ELR (cell line): ENCODE data around the gene TMC5.
A peak's percentile ranks its signal among the peaks of the same experiment; 100 is the strongest.
"Not testable (repeated sequence)": the region's sequence is repeated elsewhere in the genome, so short reads cannot be mapped to it uniquely, and the experiment has no call there.

ENCODE experiments used
- DNase-seq: peaks from one replicate; pipeline ENCODE4 v3.0.0-alpha.2; 2015; ENCODE audit warnings: low read depth

Gene TMC5

DNA sequence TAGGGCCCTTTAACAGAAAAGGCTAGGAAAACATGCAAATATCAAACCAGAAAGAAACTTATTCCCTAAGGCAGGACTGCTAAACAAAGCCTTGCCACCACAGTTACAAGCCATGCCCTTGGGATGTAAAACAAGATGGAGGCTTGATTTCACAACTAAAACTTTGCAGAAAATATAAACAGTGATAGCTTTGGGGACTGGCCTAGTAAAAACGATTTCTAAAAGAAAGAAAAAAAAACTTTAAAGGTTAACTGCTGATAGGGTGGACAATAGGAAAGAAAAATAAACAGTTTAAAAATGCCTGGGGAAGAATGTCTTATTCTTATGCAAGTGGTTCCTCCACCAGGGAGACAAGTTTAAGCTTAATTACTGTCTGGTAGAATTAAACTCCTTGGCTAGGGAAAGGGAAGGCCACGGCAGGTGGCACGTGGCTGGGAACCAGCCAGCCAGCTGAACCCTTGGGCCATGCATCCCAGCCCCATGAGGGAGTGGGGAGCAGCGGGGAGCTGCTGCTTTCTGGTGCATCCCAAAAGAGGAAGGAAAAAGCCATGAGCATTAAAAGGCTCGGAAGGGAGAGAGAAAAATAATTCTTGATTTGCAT lies 10.7 kb upstream of the TMC5 start:
- no peak for DNase-seq

DNA sequence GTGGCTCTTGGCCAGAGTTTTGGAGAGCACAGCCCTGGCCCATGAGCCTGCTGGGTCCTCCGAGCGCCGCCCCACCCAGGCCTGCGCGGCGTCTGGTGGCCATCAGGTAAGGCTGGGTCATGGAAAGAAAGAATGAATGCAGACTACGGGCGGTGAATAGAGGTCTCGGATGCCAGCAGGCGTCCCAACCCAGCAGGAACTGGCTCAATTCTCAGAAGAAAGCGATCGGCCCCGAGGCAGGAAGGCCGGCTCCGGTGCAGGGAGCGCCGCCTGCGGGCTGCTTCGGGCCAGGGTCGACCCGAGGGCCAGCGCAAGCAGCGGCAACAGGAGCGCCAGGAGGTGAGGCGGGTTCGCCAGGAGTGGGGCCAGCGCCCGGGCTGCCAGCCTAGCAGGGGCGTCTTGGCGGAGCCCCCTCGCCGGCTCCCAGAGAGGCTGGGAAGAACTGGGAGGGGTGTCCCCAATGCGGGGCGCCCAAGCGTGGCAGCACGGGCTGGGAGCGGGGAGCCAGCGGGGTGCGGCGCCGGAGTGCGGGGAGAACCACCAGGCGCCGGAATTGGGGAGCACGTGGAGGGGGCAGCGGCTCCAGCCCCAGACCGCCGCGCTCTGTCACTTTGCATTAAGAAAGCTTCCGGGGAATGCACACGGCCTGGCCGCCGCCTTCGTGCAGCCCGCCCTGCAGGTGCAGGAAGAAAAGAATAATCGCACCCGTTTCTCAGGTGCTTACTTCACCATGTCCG lies 7.1 kb upstream of the TMC5 start:
- peak; percentile 8 for DNase-seq

DNA sequence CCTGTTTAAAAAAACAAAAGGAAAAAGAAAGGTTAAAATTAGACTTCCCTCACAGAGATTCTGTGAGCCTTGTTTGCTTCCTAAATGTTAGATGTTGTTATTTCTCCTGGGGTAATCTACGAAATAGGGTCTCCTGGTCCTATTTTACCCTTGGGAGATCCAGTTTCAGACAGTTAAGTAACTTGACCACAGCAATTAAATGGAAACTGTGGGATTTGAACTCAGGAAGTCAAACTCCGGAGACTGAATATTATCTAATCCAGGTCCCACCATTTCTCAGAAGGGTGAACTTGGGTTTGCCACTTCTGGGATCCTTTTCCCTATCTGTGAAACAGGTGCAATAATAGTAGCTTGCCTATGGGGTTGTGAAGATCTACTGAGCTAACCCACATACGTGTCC lies 6.4 kb upstream of the TMC5 start:
- no peak for DNase-seq

DNA sequence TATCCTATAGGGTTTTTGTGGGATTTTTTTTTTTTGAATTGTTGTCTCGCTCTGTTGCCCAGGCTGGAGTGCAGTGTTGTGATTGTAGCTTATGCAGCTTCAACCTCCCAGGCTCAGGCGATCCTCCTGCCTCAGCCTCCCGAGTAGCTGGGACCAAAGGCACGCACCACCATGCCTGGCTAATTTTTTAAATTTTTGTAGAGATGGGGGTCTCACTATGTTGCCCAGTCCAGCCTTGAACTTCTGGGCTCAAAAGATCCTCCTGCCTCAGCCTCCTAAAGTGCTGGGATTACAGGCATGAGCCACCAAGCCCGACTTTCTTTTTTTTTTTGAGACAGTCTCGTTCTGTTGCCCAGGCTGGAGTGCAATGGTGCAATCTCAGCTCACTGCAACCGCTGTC lies 5.6 kb upstream of the TMC5 start:
- DNase-seq, result not testable (repeated sequence)

DNA sequence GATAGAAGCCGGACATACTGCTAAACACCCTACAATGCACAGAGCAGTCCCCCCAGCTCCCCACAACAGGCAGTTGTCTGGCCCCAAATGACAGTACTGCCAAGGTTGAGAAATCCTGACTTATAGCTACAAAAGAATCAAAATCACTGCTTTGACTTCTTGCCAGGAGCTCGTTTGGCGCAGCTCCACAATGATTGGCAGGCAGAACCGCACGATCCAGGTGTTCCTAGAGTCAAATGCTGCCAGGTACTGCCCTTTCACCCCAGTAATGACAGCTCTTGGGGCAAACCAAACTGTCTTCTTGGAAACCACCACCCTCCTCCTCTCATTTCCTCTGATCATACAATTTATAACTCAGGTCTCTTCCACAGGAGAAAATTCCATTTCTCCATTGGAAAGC lies 2.2 kb upstream of the TMC5 start:
- DNase-seq, result no peak

GRCh38 chr16:19415918-19416317 lies 1.8 kb upstream of the TMC5 start:
- no peak for DNase-seq

- DNase-seq, result no peak
Measured at GRCh38 chr16:19418200-19418599, 517 bp downstream of the TMC5 start.

DNA sequence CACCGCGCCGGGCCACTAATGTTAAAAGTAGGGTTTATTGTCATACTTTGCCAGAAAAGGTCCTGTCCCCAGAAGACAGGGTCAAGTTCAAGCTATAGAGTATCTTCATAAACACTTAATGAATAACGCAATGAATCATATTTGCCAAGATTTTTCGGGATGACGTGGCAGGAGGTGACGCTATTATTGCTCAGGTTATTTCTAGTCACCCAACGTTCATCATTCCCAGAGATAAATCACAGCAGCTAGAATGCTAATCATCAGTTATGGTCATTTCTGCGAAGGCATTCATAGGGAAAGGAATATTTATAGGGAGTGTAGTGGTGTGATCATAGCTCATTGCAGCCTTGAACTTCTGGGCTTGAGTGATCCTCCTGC lies 2.0 kb downstream of the TMC5 start:
- DNase-seq, result peak; percentile 73

GRCh38 chr16:19424478-19424877 lies 6.8 kb downstream of the TMC5 start:
- no peak for DNase-seq

GRCh38 chr16:19430345-19430744 lies 12.7 kb downstream of the TMC5 start:
- DNase-seq, result no peak

DNA sequence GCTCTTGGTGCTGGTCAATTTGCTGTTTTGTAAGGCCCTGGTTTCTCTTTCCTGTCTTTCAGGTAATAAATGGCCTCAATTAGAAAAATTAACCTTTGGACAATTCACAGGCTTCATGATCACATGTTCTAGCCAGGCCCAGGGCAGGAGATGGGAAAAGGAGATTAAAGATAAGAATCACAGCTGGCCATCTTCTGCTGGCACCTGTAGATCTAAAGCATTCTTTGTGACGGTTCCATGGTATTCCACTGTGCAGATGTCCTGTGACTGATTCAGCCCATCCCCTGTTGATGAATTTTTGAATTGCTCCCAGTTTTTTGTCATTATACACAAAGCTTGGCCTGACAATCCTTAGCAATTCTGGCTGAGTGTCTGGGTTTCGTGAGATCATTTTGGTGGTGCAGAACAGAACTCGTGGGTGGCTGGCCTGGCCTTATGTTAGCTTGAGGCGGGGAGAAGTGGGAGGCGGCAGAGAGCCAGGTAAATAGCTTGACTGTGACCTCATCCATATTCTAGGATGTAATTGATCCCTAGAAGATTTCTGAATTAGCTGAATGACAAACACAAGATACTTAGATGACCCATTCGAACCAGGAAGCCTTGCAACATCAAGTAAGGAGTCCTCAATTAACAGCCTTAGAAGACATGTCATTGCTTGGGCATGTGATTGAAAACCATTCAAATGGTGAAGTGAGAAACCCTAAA lies 14.1 kb downstream of the TMC5 start:
- DNase-seq, result no peak

- no peak for DNase-seq
Measured at GRCh38 chr16:19432429-19432828, 14.7 kb downstream of the TMC5 start.

DNA sequence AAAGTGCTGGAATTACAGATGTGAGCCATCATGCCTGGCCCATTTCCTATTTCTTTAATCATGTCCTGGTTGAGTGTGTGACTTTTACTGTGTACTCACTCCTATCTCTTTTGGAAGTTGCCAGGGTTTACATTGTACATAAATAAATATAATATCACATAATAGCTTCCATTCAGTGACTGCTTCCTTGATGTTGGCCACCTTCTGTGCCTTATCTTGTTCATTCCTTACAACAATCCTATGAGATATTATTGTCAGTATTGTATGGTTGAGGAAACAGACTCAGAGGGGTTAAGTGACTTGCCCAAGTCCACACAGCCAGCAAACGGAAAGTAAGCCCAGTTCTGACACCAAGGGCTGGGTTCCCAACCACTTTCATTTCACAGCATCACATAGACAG lies 16.9 kb downstream of the TMC5 start:
- no peak for DNase-seq

GRCh38 chr16:19436540-19436939 lies 18.9 kb downstream of the TMC5 start:
- DNase-seq, result no peak

GRCh38 chr16:19437280-19437679 lies 19.6 kb downstream of the TMC5 start:
- DNase-seq, result no peak

DNA sequence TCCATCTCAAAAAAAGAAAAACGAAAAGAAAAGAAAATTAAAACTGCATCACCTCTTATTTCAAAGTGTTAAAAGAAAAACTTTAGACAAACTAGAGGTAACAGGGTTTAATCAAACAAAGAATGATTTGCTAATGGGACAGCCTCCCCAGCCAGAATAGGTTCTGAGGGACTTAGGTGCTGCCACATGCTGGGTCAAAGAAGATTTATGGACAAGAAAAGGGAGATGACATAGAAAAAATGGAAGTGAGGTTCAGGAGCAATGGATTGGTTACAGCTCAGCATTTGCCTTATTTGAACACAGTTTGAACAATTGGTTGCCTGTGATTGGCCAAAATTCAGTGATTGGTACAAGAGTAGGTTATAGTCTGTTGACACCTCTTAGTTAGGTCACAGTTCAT lies 21.1 kb downstream of the TMC5 start:
- DNase-seq, result no peak

DNA sequence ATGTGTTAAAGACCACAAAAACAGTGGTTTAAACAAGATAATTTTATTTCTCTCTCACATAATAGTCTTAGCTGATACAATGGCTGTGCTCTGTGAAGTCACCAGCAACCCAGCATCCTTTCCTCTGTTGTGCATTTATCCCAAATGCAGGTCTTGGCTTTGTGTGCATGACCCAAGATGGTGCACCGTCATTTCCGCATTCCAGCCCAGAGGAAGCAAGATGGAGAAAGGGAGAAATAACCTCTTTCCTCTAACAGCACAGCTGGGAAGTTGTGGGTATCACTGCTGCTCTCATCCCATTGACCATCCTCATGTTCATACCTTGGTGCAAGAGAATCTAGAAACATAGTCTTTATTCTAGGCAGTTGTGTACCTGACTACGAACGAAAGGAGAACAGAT lies 21.8 kb downstream of the TMC5 start:
- no peak for DNase-seq

- DNase-seq, result no peak
Measured at GRCh38 chr16:19443659-19444058, 26.0 kb downstream of the TMC5 start.

DNA sequence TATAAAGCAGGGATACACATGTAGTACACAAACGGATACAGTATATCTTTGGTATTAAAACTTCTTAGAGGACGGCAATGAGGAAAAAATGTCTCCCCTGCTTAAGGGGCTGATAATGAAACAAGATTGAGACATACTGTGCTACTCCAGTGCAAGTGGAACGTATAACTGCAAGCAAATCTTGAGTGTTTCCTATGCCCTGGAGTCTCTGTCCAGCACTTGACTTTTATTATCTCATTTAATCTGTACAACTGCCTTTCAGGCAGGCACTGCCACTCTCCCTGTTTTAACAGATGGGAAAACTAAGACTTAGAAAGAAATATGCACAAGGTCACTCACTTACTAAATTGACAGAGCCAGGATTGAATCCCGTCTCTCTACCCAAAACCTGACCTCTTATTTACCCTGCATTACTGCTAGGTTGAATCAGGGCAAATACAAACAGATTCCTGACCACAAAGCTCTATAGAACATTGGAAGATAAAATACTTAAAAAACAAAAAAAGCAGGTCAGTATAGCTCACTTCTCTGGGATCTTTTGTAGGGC lies 28.7 kb downstream of the TMC5 start:
- no peak for DNase-seq

- no peak for DNase-seq
Measured at GRCh38 chr16:19446886-19447285, 29.2 kb downstream of the TMC5 start.

GRCh38 chr16:19450186-19450585 lies 32.5 kb downstream of the TMC5 start:
- DNase-seq, result no peak

GRCh38 chr16:19458722-19459379 lies 41.2 kb downstream of the TMC5 start:
- DNase-seq, result no peak

DNA sequence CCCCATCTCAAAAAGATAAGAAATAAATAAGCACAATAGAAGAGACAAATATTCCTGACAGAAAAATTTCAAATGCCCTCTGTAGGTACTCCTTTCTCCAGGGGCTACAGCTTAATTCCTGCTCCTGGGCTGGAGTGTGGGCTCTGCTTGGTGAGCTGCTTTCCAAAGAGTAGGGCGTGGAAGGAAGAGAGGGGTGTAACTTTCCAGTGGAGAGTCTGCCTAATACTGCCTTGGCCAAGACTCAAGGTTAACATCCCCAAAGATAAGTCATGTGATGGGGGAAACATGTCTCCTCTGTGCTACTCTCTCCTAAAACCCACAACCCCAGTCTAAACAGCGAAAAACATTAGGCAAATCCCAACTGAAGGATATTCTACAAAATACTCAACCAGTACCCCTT lies 42.7 kb downstream of the TMC5 start:
- DNase-seq, result no peak
